GM19023 (cell line): ENCODE data around the gene SNAPC2.

Source experiments
- ATAC-seq: cut with Tn5 transposase; IDR thresholded peaks from one replicate; pipeline ENCODE4 v1.9.1; 2021; ENCODE audit warnings: mild to moderate bottlenecking, moderate library complexity; ENCODE audit not compliant: unreplicated experiment

SNAPC2 gene, protein sequence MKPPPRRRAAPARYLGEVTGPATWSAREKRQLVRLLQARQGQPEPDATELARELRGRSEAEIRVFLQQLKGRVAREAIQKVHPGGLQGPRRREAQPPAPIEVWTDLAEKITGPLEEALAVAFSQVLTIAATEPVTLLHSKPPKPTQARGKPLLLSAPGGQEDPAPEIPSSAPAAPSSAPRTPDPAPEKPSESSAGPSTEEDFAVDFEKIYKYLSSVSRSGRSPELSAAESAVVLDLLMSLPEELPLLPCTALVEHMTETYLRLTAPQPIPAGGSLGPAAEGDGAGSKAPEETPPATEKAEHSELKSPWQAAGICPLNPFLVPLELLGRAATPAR

GRCh38 chr19:7919610-7920518 is at the start of gene SNAPC2:
Gene SNAPC2, plus strand, starts transcription at chr19:7920338. Its CDS starts 29 bp downstream, at chr19:7920367.
- peak; percentile 58 for ATAC-seq

- no peak for ATAC-seq
These were observed 49.3 kb upstream of the SNAPC2 start for GRCh38 chr19:7870571-7871436.

DNA sequence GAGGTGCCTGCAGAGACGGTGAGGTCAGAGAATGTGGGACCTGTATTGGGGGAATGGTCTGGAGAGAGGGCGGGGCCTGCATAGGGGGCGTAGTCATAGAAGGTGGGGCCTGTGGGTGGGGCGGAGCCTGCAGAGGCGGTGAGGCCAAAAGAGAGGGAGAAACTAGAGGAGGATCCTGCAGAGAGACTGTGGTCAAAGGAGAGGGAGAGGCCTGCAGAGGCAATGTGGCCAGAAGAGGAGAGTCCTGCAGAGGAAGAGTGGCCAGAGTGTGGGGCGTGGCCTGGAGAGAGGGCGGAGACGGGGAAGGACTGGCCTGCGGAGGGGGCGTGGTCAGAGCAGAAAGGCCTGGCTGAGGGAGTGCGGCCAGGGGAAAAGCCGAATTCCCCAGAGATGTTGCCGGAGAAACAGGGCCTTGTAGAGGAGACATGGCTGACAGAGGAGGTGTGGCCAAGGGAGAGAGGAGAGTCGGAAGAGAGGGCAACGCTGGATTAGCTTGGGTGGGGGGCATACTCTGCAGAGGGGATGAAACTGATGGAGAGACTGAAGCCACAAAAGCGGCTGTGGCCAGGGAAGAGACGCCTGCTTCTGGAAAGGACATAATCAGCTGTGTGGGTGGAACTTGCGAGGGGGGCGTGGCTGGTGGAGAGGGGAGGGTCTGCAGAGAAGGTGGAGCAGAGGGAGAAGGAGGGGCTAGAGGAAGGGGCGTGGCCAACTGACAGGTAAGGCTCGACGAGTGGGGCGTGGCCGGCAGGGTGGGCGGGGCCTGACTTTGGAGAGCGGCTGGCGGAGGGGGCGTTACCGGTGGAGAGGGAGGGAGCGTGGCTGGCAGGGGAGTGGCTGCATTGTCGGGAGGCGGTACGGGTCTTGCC is 48.5 kb upstream of the SNAPC2 start:
- no peak for ATAC-seq

DNA sequence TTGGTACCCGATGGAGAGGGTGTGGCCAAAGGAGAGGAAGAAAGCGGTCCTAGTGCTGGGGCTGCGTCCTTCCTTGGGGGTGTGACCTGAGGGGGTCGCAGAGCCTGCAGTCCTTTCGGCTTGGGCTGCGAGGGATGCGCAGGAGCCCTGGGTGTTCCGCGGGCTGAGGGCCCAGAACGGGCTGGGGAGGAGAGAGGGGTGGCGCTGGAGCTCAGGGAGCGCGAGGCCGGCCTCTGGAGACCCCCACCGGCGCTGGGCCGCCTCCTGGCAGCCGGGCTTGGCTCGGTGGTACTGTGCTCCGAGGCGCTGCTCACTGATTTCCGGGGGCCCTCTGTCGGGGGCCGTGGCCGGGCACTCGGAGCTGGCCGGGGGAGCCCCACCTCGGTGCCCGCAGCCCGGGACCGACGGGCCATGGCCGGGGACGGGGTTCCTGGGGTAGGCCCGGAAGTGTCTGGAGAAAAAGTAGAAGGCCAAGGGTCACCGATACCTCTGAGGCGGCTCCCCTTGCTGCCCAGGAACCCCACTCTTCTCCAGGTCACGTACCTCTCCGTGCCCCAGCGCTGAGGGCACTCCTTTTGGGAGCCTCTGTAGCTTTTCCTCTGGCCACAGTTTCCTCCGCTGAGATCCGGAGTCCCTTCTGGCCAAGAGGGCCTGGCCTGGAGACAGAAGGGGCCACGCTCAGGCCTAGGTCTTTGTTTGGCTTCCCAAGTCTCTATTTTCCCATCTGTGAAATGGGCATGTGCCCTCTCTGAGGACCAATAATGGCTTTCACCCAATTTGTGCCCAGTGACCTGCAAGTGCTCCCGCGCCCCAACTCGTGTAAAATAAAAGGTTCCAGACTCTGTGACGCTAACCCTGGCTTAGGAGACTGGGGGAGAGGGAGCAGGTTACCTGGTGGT is 47.6 kb upstream of the SNAPC2 start:
- no peak for ATAC-seq

DNA sequence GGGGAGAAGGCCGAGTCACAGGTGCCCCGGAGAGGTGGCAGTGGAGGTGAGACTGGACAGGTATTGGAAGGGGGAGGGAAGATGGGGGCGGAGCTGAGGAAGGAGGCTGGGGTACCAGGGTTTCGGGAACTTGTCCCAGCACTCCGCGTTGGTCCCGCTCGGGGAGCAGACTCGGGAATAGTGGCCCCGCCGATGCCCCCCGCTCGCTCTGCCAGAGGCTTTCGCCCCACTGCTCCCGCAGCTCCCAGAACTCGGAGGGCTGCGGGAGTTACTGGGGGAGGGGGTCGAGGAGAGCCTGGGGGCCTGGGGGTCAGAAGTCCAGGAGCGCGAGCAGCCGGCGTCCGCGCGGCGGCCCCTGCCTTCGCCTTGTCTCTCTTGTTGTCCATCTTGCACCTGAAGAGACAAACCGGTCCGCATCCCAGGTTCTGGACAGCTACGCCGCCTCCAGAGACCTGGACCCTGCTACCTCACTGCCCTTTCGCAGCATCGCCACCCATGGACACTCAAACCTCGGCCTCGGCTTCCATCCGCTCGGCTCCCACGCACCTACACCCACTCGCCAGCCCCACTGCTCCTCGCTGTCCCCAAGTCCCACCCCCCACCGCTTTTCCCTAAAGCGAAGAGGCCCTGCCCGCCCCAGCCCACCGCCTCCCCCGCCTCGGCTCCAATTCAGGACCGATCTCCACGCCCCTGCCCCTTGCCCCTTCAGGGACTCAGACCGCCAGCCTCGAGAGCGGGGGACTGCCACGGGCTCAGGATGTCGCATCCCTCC is 46.6 kb upstream of the SNAPC2 start:
- no peak for ATAC-seq

DNA sequence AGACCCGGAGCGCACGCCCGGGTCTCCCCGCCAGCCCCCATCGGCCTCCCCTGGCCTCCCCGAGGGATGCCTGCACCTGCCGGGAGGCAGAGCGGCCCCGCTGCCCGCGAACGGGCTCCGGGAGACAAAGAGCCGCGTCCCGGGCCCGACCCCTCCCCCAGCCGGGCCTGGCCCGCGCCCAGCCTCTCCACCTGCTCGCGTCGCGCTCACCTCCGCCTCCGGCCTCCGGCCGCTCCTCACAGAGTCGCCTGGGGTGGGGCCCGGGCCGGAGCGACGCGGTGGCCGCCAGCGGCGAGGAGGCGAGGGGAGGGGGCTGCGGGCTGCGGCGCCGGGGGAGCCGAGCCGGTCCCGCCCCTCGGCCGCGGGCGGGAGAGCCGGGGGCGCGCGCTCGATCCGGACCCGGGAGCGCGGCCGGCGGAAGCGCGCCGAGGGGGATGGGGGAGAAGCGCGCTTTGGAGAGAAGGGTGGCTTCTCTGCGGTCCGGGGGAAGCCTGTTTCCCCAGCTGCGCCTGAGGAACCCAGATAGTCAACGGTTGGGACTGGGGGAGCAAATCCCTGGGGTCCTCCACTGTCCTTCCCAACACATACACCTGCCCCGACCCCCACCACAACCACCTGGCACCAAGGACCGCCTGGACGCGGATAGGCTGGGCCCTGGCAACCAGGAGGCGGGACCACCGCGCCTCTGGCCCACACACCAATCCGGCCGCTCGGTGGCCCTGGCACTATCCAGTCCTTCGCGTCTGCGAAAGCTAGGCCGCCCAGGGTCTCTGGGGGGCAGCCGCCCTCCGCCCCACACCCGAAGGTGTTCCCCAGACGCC is 45.9 kb upstream of the SNAPC2 start, which contains the start of gene PRR36:
TSS of gene PRR36 (minus strand) at position 315 of the 821 bp plus-strand sequence. CDS start 701 bp downstream, outside the sequence.
- ATAC-seq = no peak

DNA sequence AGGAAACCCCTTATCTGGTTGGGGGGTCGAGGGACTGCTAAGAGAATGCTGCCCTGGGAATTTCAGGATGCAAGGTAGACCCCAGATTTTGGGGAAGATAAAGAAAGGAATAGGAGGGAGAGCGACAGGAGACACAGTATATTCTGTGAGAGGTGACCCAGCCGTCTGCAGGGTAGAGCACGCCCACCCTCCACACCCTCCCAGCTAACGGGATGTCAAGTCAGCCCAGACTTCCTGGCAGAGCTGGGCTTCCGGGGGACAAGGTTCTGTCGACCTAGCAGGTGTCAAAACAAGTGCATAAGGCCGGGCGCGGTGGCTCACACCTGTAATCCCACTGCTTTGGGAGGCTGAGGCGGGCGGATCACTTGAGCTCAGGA is 45.3 kb upstream of the SNAPC2 start:
- ATAC-seq = no peak

DNA sequence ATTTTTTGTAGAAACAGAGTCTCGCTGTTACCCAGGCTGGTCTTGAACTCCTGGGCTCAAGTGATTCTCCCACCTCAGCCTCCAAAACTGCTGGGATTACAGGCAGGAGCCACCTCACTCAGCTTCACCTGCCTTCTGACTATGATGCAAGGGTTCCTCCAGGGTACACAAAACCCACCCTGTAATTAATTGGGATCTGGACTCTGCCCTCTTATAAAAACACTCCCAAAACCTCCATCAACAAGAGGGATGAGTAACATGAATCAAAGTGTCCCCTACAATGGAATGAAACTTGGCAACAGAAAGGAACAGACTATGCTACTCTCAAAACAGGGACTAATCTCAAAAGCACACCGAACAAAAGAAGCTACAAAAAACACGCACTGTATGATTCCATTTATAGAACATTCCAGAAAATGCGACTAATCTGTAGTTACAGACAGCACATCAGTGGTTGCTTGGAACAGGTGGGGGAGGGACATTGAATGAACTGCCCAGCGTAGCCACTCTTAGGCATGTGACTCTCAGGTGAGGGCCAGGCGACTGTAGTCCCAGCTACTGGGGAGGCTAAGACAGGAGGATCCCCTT is 42.8 kb upstream of the SNAPC2 start:
- no peak for ATAC-seq

DNA sequence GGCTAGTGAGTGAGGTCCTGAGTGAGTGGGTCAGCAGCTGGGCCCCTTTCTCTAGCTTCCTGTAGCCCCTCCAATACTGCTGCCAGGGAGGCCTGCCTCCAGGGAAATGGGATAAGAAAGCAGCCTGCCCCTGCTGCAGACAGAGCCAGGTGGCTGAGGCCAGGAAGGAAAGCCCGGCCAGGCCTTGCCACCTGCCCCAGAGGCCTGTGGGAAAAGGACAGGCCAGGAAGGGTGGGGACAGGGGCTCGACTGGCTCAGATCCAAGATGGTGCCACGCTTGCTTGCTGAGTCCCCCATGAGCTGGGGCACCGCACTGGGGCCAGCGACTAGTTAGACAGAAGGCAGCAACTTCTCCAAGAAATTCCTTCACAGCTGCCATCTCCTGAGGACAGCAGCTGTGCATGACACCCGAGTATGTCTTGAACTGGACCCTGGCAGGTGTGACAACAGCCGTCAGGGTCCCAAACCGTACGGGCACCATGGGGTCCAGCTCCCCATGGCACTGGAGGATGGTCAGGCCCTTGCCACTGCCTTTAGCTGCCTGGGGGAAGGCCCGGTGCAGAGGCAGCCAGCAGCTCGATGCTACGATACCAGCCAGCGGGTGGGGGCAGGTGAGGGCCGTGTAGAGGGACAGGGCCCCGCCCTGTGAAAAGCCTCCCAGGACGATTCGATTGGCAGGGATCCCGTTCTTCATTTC is 40.9 kb upstream of the SNAPC2 start:
- ATAC-seq = no peak

DNA sequence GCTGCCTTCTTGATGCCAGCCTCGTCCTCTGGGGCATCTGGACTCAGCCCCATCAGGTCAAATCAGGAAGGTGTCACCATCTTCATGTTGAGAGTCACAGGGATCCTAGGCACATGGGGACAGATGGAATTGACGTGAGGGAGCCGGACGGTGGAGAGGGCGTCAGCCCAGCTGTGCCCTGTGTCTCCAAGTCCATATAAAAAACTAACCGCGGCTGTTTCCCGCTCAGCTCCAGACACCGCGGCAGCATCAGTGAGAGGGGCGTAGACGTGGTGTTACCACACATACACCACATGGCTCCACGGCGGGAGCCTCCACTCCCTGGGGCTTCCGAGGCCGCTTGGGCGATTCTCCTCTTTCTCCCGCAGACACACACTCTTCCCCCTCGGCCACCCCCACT is 40.3 kb upstream of the SNAPC2 start:
- ATAC-seq = no peak

GRCh38 chr19:7881910-7882309 is 38.2 kb upstream of the SNAPC2 start:
- no peak for ATAC-seq

DNA sequence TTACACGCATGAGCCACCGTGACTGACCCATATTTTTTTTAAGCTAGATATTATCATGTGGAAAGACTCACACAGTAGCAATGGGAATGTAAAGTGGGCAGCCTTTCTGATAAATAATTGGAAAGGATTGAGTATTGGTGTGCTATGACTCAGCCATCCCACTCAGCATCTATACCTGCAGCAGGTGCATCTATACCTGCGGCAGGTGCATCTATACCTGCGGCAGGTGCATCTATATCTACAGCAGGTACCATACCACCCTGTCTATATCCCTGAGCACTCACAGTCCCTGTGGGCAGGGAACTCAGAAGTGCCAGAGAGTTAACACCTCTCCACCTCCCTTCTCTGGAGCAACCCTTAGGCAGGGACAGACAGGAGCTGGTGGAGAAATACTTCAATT is 37.0 kb upstream of the SNAPC2 start:
- ATAC-seq = no peak

- no peak for ATAC-seq
These were observed 36.2 kb upstream of the SNAPC2 start for GRCh38 chr19:7883796-7884570.

DNA sequence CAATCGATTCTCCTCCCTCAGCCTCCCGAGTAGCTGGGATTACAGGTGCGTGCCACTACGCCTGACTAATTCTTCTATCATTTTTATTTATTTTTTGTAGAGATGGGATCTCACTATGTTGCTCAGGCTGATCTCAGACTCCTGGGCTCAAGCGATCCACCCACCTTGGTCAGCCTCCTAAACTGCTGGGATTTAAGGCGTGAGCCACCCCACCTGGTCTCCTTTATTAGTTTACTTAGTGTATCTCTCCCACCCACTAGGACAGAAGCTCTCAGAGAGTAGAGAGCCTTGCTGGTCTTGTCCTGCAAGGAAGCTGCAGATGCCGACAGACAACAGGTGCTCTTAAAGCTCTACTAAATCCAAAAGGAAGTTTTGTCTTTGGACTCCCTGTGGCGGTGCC is 34.3 kb upstream of the SNAPC2 start:
- no peak for ATAC-seq

DNA sequence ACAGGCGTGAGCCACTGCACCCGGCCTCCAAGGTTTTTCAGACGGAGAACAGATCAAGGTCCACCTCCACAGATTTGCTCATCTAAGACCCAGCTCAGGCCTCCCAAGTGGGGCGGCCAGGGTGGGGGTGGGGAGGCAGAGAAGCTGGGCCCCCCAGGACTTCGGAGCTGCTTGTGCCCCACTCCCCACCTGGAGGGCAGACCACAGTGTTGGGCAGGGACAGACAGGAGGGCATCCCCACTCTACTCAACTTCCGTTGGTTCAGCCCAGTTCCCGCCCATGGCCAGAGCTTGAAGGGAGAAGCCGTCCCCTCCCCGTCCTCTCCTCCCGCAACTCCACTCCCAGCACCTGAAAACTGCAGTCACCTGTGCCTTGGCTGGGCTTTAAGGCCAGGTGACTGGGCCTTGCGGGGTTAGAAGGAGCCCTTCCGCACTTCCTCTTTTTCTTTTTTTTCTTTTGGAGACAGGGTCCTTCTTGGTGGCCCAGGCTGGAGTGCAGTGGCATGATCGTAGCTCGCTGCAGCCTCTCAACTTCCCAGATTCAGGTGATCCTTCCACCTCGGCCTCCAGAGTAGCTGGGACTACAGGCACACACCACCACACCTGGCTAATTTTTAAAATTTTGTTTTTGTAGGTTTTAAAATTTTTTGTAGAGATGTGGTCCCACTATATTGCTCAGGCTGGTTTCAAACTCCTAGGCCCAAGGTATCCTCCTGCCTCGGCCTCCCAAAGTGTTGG is 32.6 kb upstream of the SNAPC2 start:
- no peak for ATAC-seq
